Activated CD4-positive, alpha-beta T cell treated with anti-CD3 and anti-CD28 coated beads, Interleukin-2, Interleukin-4, amounts not matched to agents 100 ng/mL and 50 ng/mL, durations not matched to agents 16 hours and 8 hours (primary cell): ENCODE results near the gene GRIN2A.

ENCODE experiments used
- DNase-seq: peaks from one replicate; pipeline ENCODE4 v3.0.0-alpha.2; 2020; ENCODE audit warnings: low spot score

GRIN2A gene

GRCh38 chr16:10085078-10085798, 97.0 kb downstream of the GRIN2A start:
- DNase-seq: no peak

- no peak for DNase-seq
These were observed 98.9 kb downstream of the GRIN2A start for GRCh38 chr16:10083301-10083700.

- no peak for DNase-seq
These were observed 100.9 kb downstream of the GRIN2A start for GRCh38 chr16:10081201-10081940.

- DNase-seq: no peak
These were observed 102.0 kb downstream of the GRIN2A start for GRCh38 chr16:10080051-10080772.

GRCh38 chr16:10078541-10078949, 103.7 kb downstream of the GRIN2A start:
- no peak for DNase-seq

GRCh38 chr16:10077861-10078260, 104.4 kb downstream of the GRIN2A start:
- no peak for DNase-seq

GRCh38 chr16:10076037-10076436, 106.2 kb downstream of the GRIN2A start:
- DNase-seq: no peak

- DNase-seq: no peak
These were observed 111.6 kb downstream of the GRIN2A start for GRCh38 chr16:10070591-10070990.

GRCh38 chr16:10069374-10069773, 112.9 kb downstream of the GRIN2A start:
- DNase-seq: no peak

- no peak for DNase-seq
These were observed 114.4 kb downstream of the GRIN2A start for GRCh38 chr16:10067835-10068234.

GRCh38 chr16:10067406-10067805, 114.8 kb downstream of the GRIN2A start:
- DNase-seq: no peak

- no peak for DNase-seq
These were observed 117.2 kb downstream of the GRIN2A start for GRCh38 chr16:10065019-10065418.

GRCh38 chr16:10048850-10049249, 133.4 kb downstream of the GRIN2A start:
- DNase-seq: no peak

- DNase-seq: no peak
These were observed 136.3 kb downstream of the GRIN2A start for GRCh38 chr16:10045947-10046346.

- DNase-seq: no peak
These were observed 136.9 kb downstream of the GRIN2A start for GRCh38 chr16:10045291-10045775.

GRCh38 chr16:10040136-10041080, 141.8 kb downstream of the GRIN2A start:
- DNase-seq: no peak

GRCh38 chr16:10039220-10040096, 142.8 kb downstream of the GRIN2A start:
- DNase-seq: no peak

- DNase-seq: no peak
These were observed 144.5 kb downstream of the GRIN2A start for GRCh38 chr16:10037751-10038150.

- no peak for DNase-seq
These were observed 145.3 kb downstream of the GRIN2A start for GRCh38 chr16:10036956-10037355.

- no peak for DNase-seq
These were observed 148.7 kb downstream of the GRIN2A start for GRCh38 chr16:10033556-10033955.

- DNase-seq: no peak
These were observed 150.3 kb downstream of the GRIN2A start for GRCh38 chr16:10031955-10032354.
